ENCODE results near the gene INTS4. TPM values are rescaled to one million over a fixed set of nuclear protein-coding genes. Genes with fewer than 3 reads are reported as not detected.
"Not testable (repeated sequence)": the region's sequence is repeated elsewhere in the genome, so short reads cannot be mapped to it uniquely, and the experiment has no call there.

The INTS4 gene
- total and polyA plus RNA-seq, 12 donors, result 17.8 to 69.6 (median 37.2) TPM

- 56 to 73% (median 67%) methylated on average over 6 of the region's 6 CpGs for WGBS, 4 donors
- Histone ChIP-seq H3K4me1 (replicated peaks in 1 of 2) (peaks cover 10 to 13% of the 10 kb centered on the region in 2 donors), H3K9me3 (replicated peaks in 1 of 3) (no peaks in the 10 kb centered on the region), H3K27me3 (no peaks in the 10 kb centered on the region), H3K4me3 (peak overlapping the region in 1 of 4 donors; percentile 54), H3K36me3 (replicated peaks in 1 of 2) (peaks cover 0 to 2% of the 10 kb centered on the region in 2 donors), H3K27ac (peak overlapping the region in 3 of 5 donors; percentile 72 to 88 (median 82))
- TF ChIP-seq CTCF (IDR thresholded peaks at IDR 0.05) (no peak), POLR2A (IDR thresholded peaks at IDR 0.05) (no peak)
- intact Hi-C loops (cut with DNase I), result no loop called here
- DNase-seq, result no peak
These were observed 27.1 kb upstream of the INTS4 start for GRCh38 chr11:78021611-78022010.

- Histone ChIP-seq H3K27me3 (no peaks in the 10 kb centered on the region), H3K9me3 (replicated peaks in 1 of 3) (no peaks in the 10 kb centered on the region), H3K4me3 (no peak overlapping the region), H3K4me1 (replicated peaks in 1 of 2) (peaks cover 10 to 13% of the 10 kb centered on the region in 2 donors), H3K36me3 (replicated peaks in 1 of 2) (peaks cover 0 to 9% of the 10 kb centered on the region in 2 donors), H3K27ac (peak overlapping the region in 2 of 5 donors; percentile 28 to 51)
- no peak for TF ChIP-seq CTCF (IDR thresholded peaks at IDR 0.05)
- TF ChIP-seq POLR2A (IDR thresholded peaks at IDR 0.05), result no peak
- DNase-seq, result no peak
- intact Hi-C loops (cut with DNase I), result no loop called here
- WGBS, 4 donors, result 15 to 27% (median 23%) methylated on average over 3 of the region's 3 CpGs
These were observed 25.8 kb upstream of the INTS4 start for GRCh38 chr11:78020246-78020645.

- no peak overlapping the region for H3K4me3 ChIP-seq
- DNase-seq, result no peak
- intact Hi-C loops (cut with DNase I), result no loop called here
- peaks cover 0 to 9% of the 10 kb centered on the region in 2 donors for H3K36me3 ChIP-seq (replicated peaks in 1 of 2)
- no peaks in the 10 kb centered on the region for H3K9me3 ChIP-seq (replicated peaks in 1 of 3)
- peaks cover 10 to 13% of the 10 kb centered on the region in 2 donors for H3K4me1 ChIP-seq (replicated peaks in 1 of 2)
- TF ChIP-seq POLR2A (IDR thresholded peaks at IDR 0.05), result no peak
- TF ChIP-seq CTCF (IDR thresholded peaks at IDR 0.05), result no peak
- H3K27ac ChIP-seq, result peak overlapping the region in 1 of 5 donors; percentile 12
- no peaks in the 10 kb centered on the region for H3K27me3 ChIP-seq
- WGBS, 4 donors, result 44 to 64% (median 57%) methylated on average over 4 of the region's 4 CpGs
These were observed 25.3 kb upstream of the INTS4 start for GRCh38 chr11:78019808-78020207.

GRCh38 chr11:78015878-78016277 is 21.4 kb upstream of the INTS4 start:
- TF ChIP-seq CTCF (IDR thresholded peaks at IDR 0.05), result no peak
- TF ChIP-seq POLR2A (IDR thresholded peaks at IDR 0.05), result no peak
- Histone ChIP-seq H3K27me3 (no peaks in the 10 kb centered on the region), H3K4me1 (replicated peaks in 1 of 2) (peaks cover 0 to 4% of the 10 kb centered on the region in 2 donors), H3K36me3 (replicated peaks in 1 of 2) (peaks cover 0 to 9% of the 10 kb centered on the region in 2 donors), H3K27ac (no peak overlapping the region), H3K9me3 (replicated peaks in 1 of 3) (no peaks in the 10 kb centered on the region), H3K4me3 (no peak overlapping the region)
- WGBS, 4 donors, result 96 to 100% (median 100%) methylated on average over 1 of the region's 1 CpG
- DNase-seq, result no peak
- intact Hi-C loops (cut with DNase I), result no loop called here

- intact Hi-C loops (cut with DNase I); H3K27me3 ChIP-seq; H3K27ac ChIP-seq; H3K36me3 ChIP-seq (replicated peaks in 1 of 2); H3K4me3 ChIP-seq; DNase-seq; H3K4me1 ChIP-seq (replicated peaks in 1 of 2); H3K9me3 ChIP-seq (replicated peaks in 1 of 3): not testable (repeated sequence)
- 81 to 85% (median 84%) methylated on average over 6 of the region's 6 CpGs for WGBS, 4 donors
These were observed 20.6 kb upstream of the INTS4 start for GRCh38 chr11:78014937-78015520.

Measured in adrenal gland (tissue), 12 donors.